Non-pigmented ciliary epithelial cell (primary cell): ENCODE results near the gene GEMIN2.
"Not testable (repeated sequence)": the region's sequence is repeated elsewhere in the genome, so short reads cannot be mapped to it uniquely, and the experiment has no call there.

ENCODE experiments used
- DNase-seq: peaks from one replicate; pipeline ENCODE4 v3.0.0-alpha.2; 2010; ENCODE audit warnings: low read depth

GEMIN2 gene

DNA sequence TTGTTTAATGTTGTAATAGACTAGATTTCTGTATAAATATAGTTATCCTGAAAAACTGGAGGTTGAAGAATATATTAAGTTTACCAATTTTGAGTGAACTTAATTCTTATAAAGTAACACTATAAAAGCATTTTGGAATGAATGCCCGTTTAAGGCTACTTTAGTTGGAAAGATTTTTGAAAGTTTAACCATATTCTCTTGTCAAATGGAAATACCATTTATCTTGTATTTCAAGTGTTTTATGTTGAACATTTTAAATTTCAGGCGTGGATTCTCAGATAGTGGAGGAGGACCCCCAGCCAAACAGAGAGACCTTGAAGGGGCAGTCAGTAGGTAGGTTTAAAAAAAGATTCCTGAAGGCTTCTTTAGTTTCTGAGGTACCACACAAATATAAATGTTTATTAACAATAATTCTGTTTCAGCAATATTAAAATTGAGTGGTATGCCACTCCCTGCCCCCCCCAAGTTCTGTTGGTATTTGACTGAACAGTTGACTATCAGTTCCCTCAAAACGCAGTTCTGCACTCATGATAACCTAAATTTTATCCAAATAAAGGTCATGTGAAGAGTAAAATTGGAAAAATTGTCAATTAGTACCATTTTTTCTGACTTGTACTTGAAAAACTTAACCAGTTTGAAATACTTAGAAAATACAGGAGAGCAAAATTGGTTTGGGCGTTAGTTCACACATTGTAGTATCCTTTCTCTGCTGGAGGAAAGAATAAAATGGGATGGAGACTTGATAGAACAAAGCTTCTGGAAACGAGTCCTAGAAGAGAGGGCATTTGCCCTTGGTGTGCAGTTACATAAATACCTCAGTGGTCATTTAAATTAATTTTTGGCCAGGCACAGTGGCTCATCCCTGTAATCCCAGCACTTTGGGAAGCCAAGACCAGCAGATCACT lies 62.4 kb downstream of the GEMIN2 start:
- DNase-seq, result no peak

DNA sequence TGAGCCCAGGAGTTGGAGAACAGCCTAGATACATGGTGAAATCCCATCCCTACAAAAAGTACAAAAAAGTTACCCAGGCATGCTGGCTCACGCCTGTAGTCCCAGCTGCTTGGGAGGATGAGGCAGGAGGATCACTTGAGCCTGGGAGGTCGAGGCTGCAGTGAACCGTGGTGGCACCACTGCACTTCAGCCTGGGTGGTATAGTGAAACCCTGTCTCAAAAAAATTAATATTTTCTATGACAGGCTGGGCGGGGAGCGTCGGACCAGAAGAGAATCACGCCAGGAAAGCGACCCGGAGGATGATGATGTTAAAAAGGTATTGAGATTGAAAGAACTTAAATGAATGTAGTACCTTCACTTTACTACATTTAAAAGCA lies 63.0 kb downstream of the GEMIN2 start:
- no peak for DNase-seq

DNA sequence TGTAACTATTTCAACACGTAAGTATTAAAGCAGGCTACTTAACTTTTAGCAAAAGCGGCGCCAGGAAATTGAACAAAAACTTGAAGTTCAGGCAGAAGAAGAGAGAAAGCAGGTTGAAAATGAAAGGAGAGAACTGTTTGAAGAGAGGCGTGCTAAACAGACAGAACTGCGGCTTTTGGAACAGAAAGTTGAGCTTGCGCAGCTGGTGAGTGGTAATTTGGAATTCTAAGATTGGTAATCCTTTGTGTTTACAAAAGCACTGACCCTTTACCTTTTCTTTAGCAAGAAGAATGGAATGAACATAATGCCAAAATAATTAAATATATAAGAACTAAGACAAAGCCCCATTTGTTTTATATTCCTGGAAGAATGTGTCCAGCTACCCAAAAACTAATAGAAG lies 64.9 kb downstream of the GEMIN2 start:
- DNase-seq, result no peak

DNA sequence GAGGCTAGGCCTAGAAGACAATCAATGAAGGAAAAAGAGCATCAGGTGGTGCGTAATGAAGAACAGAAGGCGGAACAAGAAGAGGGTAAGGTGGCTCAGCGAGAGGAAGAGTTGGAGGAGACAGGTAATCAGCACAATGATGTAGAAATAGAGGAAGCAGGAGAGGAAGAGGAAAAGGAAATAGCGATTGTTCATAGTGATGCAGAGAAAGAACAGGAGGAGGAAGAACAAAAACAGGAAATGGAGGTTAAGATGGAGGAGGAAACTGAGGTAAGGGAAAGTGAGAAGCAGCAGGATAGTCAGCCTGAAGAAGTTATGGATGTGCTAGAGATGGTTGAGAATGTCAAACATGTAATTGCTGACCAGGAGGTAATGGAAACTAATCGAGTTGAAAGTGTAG lies 66.4 kb downstream of the GEMIN2 start:
- no peak for DNase-seq

DNA sequence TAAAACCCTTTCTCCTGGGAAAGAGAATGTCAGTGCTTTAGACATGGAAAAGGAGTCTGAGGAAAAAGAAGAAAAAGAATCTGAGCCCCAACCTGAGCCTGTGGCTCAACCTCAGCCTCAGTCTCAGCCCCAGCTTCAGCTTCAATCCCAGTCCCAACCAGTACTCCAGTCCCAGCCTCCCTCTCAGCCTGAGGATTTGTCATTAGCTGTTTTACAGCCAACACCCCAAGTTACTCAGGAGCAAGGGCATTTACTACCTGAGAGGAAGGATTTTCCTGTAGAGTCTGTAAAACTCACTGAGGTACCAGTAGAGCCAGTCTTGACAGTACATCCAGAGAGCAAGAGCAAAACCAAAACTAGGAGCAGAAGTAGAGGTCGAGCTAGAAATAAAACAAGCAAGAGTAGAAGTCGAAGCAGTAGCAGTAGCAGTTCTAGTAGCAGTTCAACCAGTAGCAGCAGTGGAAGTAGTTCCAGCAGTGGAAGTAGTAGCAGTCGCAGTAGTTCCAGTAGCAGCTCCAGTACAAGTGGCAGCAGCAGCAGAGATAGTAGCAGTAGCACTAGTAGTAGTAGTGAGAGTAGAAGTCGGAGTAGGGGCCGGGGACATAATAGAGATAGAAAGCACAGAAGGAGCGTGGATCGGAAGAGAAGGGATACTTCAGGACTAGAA lies 67.0 kb downstream of the GEMIN2 start:
- no peak for DNase-seq

DNA sequence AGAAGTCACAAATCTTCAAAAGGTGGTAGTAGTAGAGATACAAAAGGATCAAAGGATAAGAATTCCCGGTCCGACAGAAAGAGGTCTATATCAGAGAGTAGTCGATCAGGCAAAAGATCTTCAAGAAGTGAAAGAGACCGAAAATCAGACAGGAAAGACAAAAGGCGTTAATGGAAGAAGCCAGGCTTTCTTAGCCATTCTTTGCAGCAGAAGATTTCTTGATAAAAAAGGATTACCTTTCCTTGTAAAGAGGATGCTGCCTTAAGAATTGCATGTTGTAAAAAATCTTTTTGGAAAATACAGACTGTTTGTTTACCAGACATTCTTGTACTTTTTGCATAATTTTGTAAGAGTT lies 67.5 kb downstream of the GEMIN2 start:
- DNase-seq, result no peak

DNA sequence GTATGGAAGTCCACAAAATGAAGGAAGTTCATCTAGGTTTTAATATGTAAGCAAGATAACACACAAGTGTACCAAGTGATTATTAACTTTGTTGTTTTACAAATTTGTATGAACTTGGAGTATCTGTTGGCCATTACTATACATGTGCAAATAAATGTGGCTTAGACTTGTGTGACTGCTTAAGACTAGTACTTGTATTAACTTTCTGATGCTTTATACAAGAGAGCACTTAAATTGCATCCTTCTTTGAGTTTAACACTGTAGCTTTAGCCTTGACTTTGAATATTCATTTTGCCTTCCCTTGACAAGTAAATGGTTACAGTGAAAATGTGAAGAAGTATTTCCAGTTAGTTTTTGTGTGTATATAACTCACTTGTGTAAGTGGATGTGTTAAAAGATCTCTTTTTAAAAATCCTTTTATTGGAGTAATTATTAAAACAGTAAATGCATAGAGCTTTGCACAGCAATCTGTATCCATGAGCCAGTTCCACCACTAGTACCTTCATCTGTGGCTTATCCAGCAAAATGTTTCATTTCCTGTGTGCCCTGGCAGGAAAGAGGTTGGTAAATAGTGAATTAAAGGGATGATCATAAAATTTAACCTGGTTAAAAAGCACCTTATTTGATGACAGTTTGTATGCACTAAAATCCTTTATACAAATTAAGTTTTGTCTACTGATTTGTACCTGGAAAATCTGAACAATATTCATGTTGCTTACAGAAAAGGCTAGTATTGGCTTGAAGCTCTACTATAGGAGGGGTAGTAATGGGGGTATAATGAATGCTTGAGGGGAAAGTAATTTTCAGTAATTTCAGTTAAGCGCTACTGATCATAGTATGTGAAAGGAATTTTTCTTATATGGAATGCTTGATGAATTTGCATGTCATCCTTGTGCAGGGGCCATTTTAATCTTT lies 68.9 kb downstream of the GEMIN2 start:
- no peak for DNase-seq

DNA sequence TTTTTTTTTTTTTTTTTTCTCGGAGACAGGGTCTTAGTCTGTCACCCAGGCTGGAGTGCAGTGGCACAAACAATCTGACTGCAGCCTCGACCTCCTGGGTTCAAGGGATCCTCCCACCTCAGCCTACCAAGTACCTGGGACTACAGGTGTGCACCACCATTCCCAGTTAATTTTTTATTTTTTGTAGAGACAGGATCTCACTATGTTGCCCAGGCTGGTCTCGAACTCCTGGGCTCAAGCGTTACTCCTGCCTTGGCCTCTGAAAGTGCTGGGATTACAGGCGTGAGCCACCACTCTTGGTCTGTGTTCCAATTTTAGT lies 69.5 kb downstream of the GEMIN2 start:
- DNase-seq, result not testable (repeated sequence)

DNA sequence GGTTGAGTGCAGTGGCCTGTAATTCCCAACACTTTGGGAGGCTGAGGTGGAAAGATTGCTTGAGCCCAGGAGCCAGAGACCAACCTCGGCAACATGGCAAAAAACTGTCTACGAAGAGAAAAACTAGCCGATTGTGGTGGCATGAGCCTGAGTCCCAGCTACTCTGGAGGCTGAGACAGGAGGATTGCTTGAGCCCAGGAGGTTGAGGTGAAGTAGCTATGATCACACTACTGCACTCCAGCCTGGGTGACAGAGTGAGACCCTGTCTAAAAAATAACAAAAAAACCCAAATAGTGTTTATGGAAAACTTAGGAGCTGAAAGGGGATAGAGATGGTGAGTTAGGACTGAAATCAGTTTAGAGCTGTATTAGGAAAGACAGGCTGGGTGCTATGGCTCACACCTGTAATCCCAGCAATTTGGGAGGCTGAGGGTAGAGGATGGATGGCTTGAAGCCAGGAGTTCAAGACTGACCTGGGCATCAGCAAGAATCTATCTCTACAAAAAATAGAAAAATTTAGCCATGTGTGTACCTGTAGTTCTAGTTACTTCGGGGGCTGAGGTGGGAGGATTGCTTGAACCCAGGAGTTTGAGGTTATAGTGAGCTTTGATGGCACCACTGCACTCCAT lies 70.6 kb downstream of the GEMIN2 start:
- no peak for DNase-seq

DNA sequence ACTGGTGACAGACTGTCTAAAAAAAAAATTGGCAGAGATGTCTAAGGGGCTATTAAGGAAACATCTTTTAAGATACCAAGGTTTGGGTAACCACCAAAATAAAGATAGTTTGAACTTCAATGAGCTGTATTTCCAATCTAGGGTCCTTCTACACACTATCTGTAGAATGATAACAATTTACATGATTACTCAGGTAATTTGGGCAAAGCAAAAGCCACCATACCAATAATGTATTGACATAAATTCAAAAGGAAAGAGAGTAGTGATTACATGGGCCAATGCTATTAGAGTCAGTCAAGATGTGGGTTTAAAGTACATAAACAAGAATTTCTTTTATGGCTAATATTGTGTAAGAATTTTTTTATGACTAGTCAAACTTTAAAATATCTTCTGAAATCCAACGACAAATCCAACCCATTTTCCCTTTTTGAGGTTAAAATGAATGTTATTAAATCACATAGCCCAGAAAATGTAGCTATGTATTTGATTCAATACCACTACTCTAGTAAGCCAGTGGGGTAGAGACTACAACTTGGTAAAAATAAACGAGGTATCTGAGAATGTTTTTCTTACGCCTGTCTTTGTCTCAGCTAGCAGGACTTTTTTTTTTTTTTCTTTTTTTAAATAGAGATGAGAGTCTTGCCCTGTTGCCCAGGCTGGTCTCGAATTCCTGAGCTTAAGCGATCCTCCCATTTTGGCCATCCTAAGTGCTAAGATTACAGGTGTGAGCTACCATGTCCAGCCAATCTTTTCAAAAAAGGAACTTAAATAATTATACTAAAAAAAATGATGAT lies 71.3 kb downstream of the GEMIN2 start:
- no peak for DNase-seq
